HepG2 (cell line): Measurements from ENCODE around the gene ABCB6.

Experiments
- CTCF ChIP-seq: sonication (generic); formaldehyde crosslinking; IDR thresholded peaks from 2 replicates; pipeline ENCODE4 v1.5.0; 2020; ENCODE audit warnings: mild to moderate bottlenecking, missing genetic modification reagents, moderate library complexity
- PCBP2 ChIP-seq: fragments of 200-400 bp; formaldehyde crosslinking; optimal IDR thresholded peaks from 2 replicates; pipeline ENCODE3; 2018; ENCODE audit warnings: low read length, low read depth; ENCODE audit not compliant: poor library complexity, severe bottlenecking
- POLR2A ChIP-seq, 2 experiments: IDR thresholded peaks; 2 replicates each; pipeline ENCODE4 v1.6.1; 2011; ENCODE audit warnings: low read depth in 2 of 2, low read length in 2 of 2, mild to moderate bottlenecking in 1 of 2, moderate library complexity in 1 of 2; ENCODE audit not compliant: insufficient read depth in 1 of 2
- RAD51 ChIP-seq: fragments of 450-650 bp; IDR thresholded peaks from 2 replicates; pipeline ENCODE4 v1.6.1; 2016; ENCODE audit warnings: borderline replicate concordance
- TMF1 ChIP-seq: sonication (generic); formaldehyde crosslinking; IDR thresholded peaks from 2 replicates; pipeline ENCODE4 v1.8.1; 2022; ENCODE audit warnings: low read depth, missing genetic modification reagents
- USF2 ChIP-seq, 2 experiments: sonication (generic) in 1 of 2; formaldehyde crosslinking in 1 of 2; IDR thresholded peaks; 2 replicates each; pipeline versions ENCODE4 v1.5.1 to v1.6.1; 2011 to 2020; ENCODE audit warnings: borderline replicate concordance in 1 of 2, low read depth in 1 of 2, low read length in 1 of 2, mild to moderate bottlenecking in 1 of 2, missing genetic modification reagents in 1 of 2, moderate library complexity in 1 of 2
- ZBTB7A ChIP-seq: sonication (generic); formaldehyde crosslinking; IDR thresholded peaks from 2 replicates; pipeline ENCODE4 v1.8.0; 2022; ENCODE audit warnings: mild to moderate bottlenecking, missing genetic modification reagents

GRCh38 chr2:219171231-219171651, 47.5 kb downstream of the ABCB6 start:
- no peak for TF ChIP-seq ZBTB7A (CRISPR knock-in tag)
- no peak for TF ChIP-seq TMF1 (CRISPR knock-in tag)
- TF ChIP-seq PCBP2, result no peak
- no peak for TF ChIP-seq RAD51
- peak; percentile 72 for TF ChIP-seq CTCF (CRISPR knock-in tag)
- TF ChIP-seq USF2 (IDR thresholded peaks at IDR 0.05; ENCODE audit: low read depth, low read length), result no peak
- TF ChIP-seq USF2 (CRISPR knock-in tag; IDR thresholded peaks at IDR 0.05; ENCODE audit: borderline replicate concordance), result no peak
- no peak for TF ChIP-seq POLR2A (IDR thresholded peaks at IDR 0.05; ENCODE audit: insufficient read depth in 1 of 2, low read depth in 2 of 2, low read length in 2 of 2)
